ENCODE measurements around the gene TRDMT1.

Gene TRDMT1

GRCh38 chr10:17177014-17177413, 24.5 kb downstream of the TRDMT1 start:
- TF ChIP-seq CTCF (IDR thresholded peaks at IDR 0.05; ENCODE audit: unreplicated experiment in 3 of 3) = no peak
- Mint-ChIP-seq H3K27me3 (ENCODE audit: low read depth) (no peaks in the 10 kb centered on the region), H3K4me1 (peaks cover 14% of the 10 kb centered on the region), H3K27ac (no peak overlapping the region), H3K4me3 (no peak overlapping the region), H3K36me3 (ENCODE audit: low read depth) (no peaks in the 10 kb centered on the region), H3K9me3 (no peaks in the 10 kb centered on the region)

GRCh38 chr10:17176091-17176490, 25.4 kb downstream of the TRDMT1 start:
- TF ChIP-seq CTCF (IDR thresholded peaks at IDR 0.05; ENCODE audit: unreplicated experiment in 3 of 3) = no peak
- H3K27ac Mint-ChIP-seq = no peak overlapping the region
- H3K9me3 Mint-ChIP-seq = no peaks in the 10 kb centered on the region
- H3K27me3 Mint-ChIP-seq (ENCODE audit: low read depth) = no peaks in the 10 kb centered on the region
- H3K4me3 Mint-ChIP-seq = no peak overlapping the region
- no peaks in the 10 kb centered on the region for H3K36me3 Mint-ChIP-seq (ENCODE audit: low read depth)
- H3K4me1 Mint-ChIP-seq = peaks cover 23% of the 10 kb centered on the region

DNA sequence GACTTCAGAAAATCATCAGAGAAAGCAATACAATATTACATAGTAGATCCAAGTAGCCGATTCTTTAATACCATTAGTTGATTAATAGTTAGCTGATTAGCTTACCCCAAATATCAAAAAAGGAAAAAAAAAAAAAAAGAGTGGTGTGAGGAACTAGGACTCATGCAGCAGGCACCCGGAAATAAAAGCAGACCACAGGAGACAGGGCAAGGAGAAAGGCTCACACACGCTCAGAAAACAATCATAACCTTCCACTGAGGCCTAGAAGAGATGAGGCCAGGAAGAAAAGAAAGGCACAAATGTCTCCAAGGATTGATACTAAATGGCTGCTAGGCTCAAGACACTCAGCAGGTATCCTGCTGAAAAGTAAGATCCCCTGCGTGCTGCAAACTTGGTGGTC, 25.9 kb downstream of the TRDMT1 start:
- peaks cover 23% of the 10 kb centered on the region for H3K4me1 Mint-ChIP-seq
- TF ChIP-seq CTCF (IDR thresholded peaks at IDR 0.05; ENCODE audit: unreplicated experiment in 3 of 3) = no peak
- H3K27me3 Mint-ChIP-seq (ENCODE audit: low read depth) = no peaks in the 10 kb centered on the region
- no peaks in the 10 kb centered on the region for H3K9me3 Mint-ChIP-seq
- H3K4me3 Mint-ChIP-seq = no peak overlapping the region
- peak overlapping the region in 2 of 3 experiments; percentile 36 to 40 for H3K27ac Mint-ChIP-seq
- H3K36me3 Mint-ChIP-seq (ENCODE audit: low read depth) = no peaks in the 10 kb centered on the region

- Mint-ChIP-seq H3K9me3 (no peaks in the 10 kb centered on the region), H3K27ac (peak overlapping the region in 2 of 3 experiments; percentile 42 to 59), H3K4me1 (peaks cover 27% of the 10 kb centered on the region), H3K36me3 (ENCODE audit: low read depth) (no peaks in the 10 kb centered on the region), H3K4me3 (no peak overlapping the region), H3K27me3 (ENCODE audit: low read depth) (no peaks in the 10 kb centered on the region)
- TF ChIP-seq CTCF (IDR thresholded peaks at IDR 0.05; ENCODE audit: unreplicated experiment in 3 of 3) = no peak
Observed at GRCh38 chr10:17174626-17175025, 26.8 kb downstream of the TRDMT1 start.

- Mint-ChIP-seq H3K36me3 (ENCODE audit: low read depth) (no peaks in the 10 kb centered on the region), H3K4me3 (no peak overlapping the region), H3K27me3 (ENCODE audit: low read depth) (no peaks in the 10 kb centered on the region), H3K9me3 (no peaks in the 10 kb centered on the region), H3K4me1 (peaks cover 27% of the 10 kb centered on the region), H3K27ac (peak overlapping the region; percentile 57 to 75 (median 62))
- no peak for TF ChIP-seq CTCF (IDR thresholded peaks at IDR 0.05; ENCODE audit: unreplicated experiment in 3 of 3)
Observed at GRCh38 chr10:17171141-17171641, 30.3 kb downstream of the TRDMT1 start.

DNA sequence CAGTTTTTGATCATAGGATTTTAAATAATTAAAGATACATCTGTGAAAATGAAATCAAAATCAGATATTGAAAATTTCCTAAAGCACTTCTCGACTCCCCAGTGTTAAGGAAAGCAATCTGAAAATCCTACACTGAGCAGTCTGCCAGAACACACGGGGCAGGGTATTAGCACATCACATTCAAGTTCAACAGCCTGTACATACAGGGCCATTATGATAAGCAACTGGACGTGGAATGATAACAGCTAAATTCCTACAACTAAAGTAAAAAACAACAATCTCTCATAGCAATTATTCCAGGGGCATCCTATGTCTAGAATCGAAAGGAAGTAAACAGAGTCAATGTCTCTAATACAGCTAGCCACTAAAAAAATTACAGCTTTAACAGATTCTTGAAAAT, 31.7 kb downstream of the TRDMT1 start:
- Mint-ChIP-seq H3K36me3 (ENCODE audit: low read depth) (peaks cover under 1% of the 10 kb centered on the region), H3K27me3 (ENCODE audit: low read depth) (no peaks in the 10 kb centered on the region), H3K27ac (peak overlapping the region in 2 of 3 experiments; percentile 62 to 82), H3K9me3 (no peaks in the 10 kb centered on the region), H3K4me1 (peaks cover 19% of the 10 kb centered on the region), H3K4me3 (no peak overlapping the region)
- no peak for TF ChIP-seq CTCF (IDR thresholded peaks at IDR 0.05; ENCODE audit: unreplicated experiment in 3 of 3)
